ENCODE data around the gene ITGA2. TPM values are rescaled to one million over a fixed set of nuclear protein-coding genes. Genes with fewer than 3 reads are reported as not detected.
"Not testable (repeated sequence)": the region's sequence is repeated elsewhere in the genome, so short reads cannot be mapped to it uniquely, and the experiment has no call there.

ITGA2 gene
- total RNA-seq, 4 donors from 2014 or later: 1.5 to 10.1 (median 8.7) TPM

DNA sequence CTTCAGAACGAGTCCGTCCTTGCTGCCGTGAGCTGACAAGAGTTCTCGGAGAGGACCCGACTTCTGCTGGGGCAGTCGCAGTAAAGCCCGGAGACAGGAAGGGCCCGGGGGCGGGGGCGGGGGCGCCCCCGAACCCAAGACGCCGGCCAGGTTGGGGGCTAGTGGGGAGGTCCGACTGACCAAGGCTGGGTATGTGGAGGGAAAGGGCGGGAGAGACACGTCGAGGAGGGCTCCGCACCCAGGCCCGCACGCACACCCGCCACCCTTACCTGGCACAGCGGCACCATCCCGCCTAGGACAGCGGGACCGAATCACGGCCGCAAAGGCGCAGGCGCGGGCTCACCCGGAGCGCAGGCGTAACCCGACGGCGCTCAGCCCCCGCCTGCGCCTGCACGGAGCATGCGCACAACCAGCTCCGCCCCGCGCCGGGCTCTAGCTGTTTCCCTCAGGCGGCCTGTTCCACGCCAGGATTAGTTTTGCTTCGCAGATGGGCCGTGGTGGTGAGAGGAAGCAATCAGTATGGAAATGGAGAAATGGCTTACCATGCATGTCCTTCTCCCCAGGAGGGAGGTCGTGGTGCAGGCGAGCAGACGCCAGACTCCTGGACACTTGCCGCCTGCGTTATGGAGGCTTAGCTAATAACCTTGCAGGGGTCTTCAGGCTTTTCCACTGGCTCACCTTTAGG lies 120.4 kb downstream of the ITGA2 start, which contains the start of gene MOCS2:
TSS of gene MOCS2 (minus strand) at position 315 of the 685 bp plus-strand sequence. CDS start 2,583 bp downstream, outside the sequence.
- Histone ChIP-seq H3K27ac (peak within 1 kb of the TSS; percentile 82 to 89 (median 88)), H3K4me1 (peaks cover 0 to 25% (median 19%) of the 10 kb centered on the region in 4 donors), H3K9me3 (no peaks in the 10 kb centered on the region), H3K27me3 (no peaks in the 10 kb centered on the region), H3K36me3 (no peaks in the 10 kb centered on the region), H3K4me3 (peak within 1 kb of the TSS; percentile 51 to 97 (median 76))
- TF ChIP-seq EP300 (IDR thresholded peaks at IDR 0.05; ENCODE audit: low read depth) (no peak), POLR2AphosphoS5 (IDR thresholded peaks at IDR 0.05) (peak; percentile 79 to 86 (median 84)), POLR2A (IDR thresholded peaks at IDR 0.05) (peak; percentile 74)
- TF ChIP-seq, protein P1, sequence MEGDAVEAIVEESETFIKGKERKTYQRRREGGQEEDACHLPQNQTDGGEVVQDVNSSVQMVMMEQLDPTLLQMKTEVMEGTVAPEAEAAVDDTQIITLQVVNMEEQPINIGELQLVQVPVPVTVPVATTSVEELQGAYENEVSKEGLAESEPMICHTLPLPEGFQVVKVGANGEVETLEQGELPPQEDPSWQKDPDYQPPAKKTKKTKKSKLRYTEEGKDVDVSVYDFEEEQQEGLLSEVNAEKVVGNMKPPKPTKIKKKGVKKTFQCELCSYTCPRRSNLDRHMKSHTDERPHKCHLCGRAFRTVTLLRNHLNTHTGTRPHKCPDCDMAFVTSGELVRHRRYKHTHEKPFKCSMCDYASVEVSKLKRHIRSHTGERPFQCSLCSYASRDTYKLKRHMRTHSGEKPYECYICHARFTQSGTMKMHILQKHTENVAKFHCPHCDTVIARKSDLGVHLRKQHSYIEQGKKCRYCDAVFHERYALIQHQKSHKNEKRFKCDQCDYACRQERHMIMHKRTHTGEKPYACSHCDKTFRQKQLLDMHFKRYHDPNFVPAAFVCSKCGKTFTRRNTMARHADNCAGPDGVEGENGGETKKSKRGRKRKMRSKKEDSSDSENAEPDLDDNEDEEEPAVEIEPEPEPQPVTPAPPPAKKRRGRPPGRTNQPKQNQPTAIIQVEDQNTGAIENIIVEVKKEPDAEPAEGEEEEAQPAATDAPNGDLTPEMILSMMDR (IDR thresholded peaks at IDR 0.05): no peak
- 0% methylated on average over 53 of the region's 54 CpGs; no CpG with 5 or more reads in 1 of the 2 donors for WGBS, 2 donors (ENCODE audit: low coverage in 1 of 2)
- DNase-seq: peak; percentile 94
- in situ Hi-C loops (cut with MboI; ENCODE audit: low pct_ligation_motif_present in 1 of 4, low pct_unique_long_range_greater_than_20kb in 1 of 4, low sequenced_read_pairs in 3 of 4) (no loop called here), intact Hi-C loops (cut with DNase I; ENCODE audit: low total_unique reads) (no loop called here)

DNA sequence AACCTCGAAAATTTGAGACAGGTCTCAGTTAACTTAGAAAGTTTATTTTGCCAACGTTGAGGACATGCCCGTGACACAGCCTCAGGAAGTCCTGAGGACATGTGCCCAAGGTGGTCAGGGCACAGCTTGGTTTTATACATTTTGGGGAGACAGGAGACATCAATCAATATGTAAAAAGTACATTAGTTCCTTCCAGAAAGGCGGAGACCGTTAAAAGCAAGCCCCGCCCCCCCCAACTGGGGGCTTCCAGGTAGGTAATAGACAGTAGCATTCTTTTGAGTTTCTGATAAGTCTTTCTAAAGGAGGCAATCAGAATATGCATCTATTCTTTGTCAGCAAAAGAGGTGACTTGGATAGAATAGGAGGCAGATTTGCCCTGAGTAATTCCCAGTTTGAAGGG lies 121.0 kb downstream of the ITGA2 start:
- peak overlapping the region; percentile 82 to 89 (median 88) for H3K27ac ChIP-seq
- peak overlapping the region; percentile 51 to 97 (median 76) for H3K4me3 ChIP-seq
- intact Hi-C loops (cut with DNase I; ENCODE audit: low total_unique reads): no loop called here
- no peaks in the 10 kb centered on the region for H3K9me3 ChIP-seq
- TF ChIP-seq, protein P1 (IDR thresholded peaks at IDR 0.05): no peak
- no peak for TF ChIP-seq EP300 (IDR thresholded peaks at IDR 0.05; ENCODE audit: low read depth)
- TF ChIP-seq POLR2AphosphoS5 (IDR thresholded peaks at IDR 0.05): no peak
- no peak for TF ChIP-seq POLR2A (IDR thresholded peaks at IDR 0.05)
- H3K4me1 ChIP-seq: peaks cover 0 to 25% (median 19%) of the 10 kb centered on the region in 4 donors
- H3K27me3 ChIP-seq: no peaks in the 10 kb centered on the region
- H3K36me3 ChIP-seq: no peaks in the 10 kb centered on the region
- no peak for DNase-seq
- 19% methylated on average over 6 of the region's 6 CpGs; no CpG with 5 or more reads in 1 of the 2 donors for WGBS, 2 donors (ENCODE audit: low coverage in 1 of 2)
- in situ Hi-C loops (cut with MboI; ENCODE audit: low pct_ligation_motif_present in 1 of 4, low pct_unique_long_range_greater_than_20kb in 1 of 4, low sequenced_read_pairs in 3 of 4): no loop called here

DNA sequence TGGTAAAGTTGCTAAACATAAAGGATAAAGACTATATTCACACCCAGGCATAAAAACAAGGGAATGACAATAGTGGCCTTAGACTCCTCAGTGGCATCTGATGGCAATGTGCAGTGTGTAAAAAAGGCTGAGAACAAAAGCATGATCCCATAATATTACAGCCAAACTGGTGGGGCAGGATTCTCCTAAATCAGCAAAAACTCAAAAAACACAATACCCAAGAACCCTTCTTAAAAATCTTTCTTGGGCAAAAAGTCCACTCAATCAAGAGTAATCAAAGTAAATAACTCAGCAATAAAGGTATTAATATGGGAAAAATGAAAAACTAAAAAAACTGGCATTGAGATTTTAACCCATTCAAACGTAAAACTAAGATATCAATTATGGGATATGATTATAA lies 122.0 kb downstream of the ITGA2 start:
- no peak overlapping the region for H3K27ac ChIP-seq
- in situ Hi-C loops (cut with MboI; ENCODE audit: low pct_ligation_motif_present in 1 of 4, low pct_unique_long_range_greater_than_20kb in 1 of 4, low sequenced_read_pairs in 3 of 4): no loop called here
- no peaks in the 10 kb centered on the region for H3K9me3 ChIP-seq
- peaks cover 0 to 25% (median 19%) of the 10 kb centered on the region in 4 donors for H3K4me1 ChIP-seq
- no peaks in the 10 kb centered on the region for H3K36me3 ChIP-seq
- intact Hi-C loops (cut with DNase I; ENCODE audit: low total_unique reads): no loop called here
- TF ChIP-seq POLR2AphosphoS5 (IDR thresholded peaks at IDR 0.05) (no peak), POLR2A (IDR thresholded peaks at IDR 0.05) (no peak), EP300 (IDR thresholded peaks at IDR 0.05; ENCODE audit: low read depth) (no peak)
- TF ChIP-seq, protein P1 (IDR thresholded peaks at IDR 0.05): no peak
- H3K27me3 ChIP-seq: no peaks in the 10 kb centered on the region
- no peak for DNase-seq
- H3K4me3 ChIP-seq: no peak overlapping the region
- 98 to 100% methylated on average over 1 of the region's 1 CpG for WGBS, 2 donors (ENCODE audit: low coverage in 1 of 2)

DNA sequence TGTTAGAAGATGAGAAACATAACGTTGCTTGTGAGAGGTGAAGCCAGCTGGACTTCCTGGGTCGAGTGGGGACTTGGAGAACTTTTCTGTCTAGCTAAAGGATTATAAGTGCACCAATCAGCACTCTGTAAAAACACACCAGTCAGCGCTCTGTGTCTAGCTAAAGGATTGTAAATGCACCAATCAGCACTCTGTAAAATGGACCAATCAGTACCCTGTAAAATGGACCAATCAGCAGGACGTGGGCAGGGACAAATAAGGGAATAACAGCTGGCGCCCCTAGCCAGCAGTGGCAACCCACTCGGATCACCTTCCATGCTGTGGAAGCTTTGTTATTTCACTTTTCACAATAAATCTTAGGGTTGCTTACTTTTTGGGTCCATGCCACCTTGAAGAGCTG lies 123.2 kb downstream of the ITGA2 start:
- DNase-seq; in situ Hi-C loops (cut with MboI; ENCODE audit: low pct_ligation_motif_present in 1 of 4, low pct_unique_long_range_greater_than_20kb in 1 of 4, low sequenced_read_pairs in 3 of 4); H3K9me3 ChIP-seq; H3K27ac ChIP-seq; H3K27me3 ChIP-seq; H3K4me3 ChIP-seq; H3K36me3 ChIP-seq; intact Hi-C loops (cut with DNase I; ENCODE audit: low total_unique reads): not testable (repeated sequence)
- WGBS, 2 donors (ENCODE audit: low coverage in 1 of 2): 94 to 96% methylated on average over 4 to 6 of the region's 6 CpGs
- H3K4me1 ChIP-seq: peaks cover 0 to 25% (median 19%) of the 10 kb centered on the region in 4 donors
